ENCODE measurements around the gene PAIP2B.

PAIP2B gene

GRCh38 chr2:71174207-71174606 lies 52.7 kb downstream of the PAIP2B start:
- no peak for TF ChIP-seq CTCF (IDR thresholded peaks at IDR 0.05; ENCODE audit: low read depth, low read length)
- no peak overlapping the region for H3K4me3 ChIP-seq (ENCODE audit: low read depth, low read length)

GRCh38 chr2:71173096-71173495 lies 53.8 kb downstream of the PAIP2B start:
- no peak for TF ChIP-seq CTCF (IDR thresholded peaks at IDR 0.05; ENCODE audit: low read depth, low read length)

GRCh38 chr2:71166812-71167211 lies 60.1 kb downstream of the PAIP2B start:
- H3K4me3 ChIP-seq (ENCODE audit: low read depth, low read length) = no peak overlapping the region
- TF ChIP-seq CTCF (IDR thresholded peaks at IDR 0.05; ENCODE audit: low read depth, low read length) = no peak

More at GRCh38 chr2:71173096-71173495, 53.8 kb downstream of the PAIP2B start:
- H3K4me3 ChIP-seq (ENCODE audit: low read depth, low read length) = no peak overlapping the region

GRCh38 chr2:71157124-71157793 lies 69.6 kb downstream of the PAIP2B start:
- peak overlapping the region; percentile 34 for H3K4me3 ChIP-seq (ENCODE audit: low read depth, low read length)
- TF ChIP-seq CTCF (IDR thresholded peaks at IDR 0.05; ENCODE audit: low read depth, low read length) = peak; percentile 59

- TF ChIP-seq CTCF (IDR thresholded peaks at IDR 0.05; ENCODE audit: low read depth, low read length) = no peak
- H3K4me3 ChIP-seq (ENCODE audit: low read depth, low read length) = no peak overlapping the region
Observed at GRCh38 chr2:71156573-71156972, 70.3 kb downstream of the PAIP2B start.

GRCh38 chr2:71155846-71156245 lies 71.1 kb downstream of the PAIP2B start:
- no peak overlapping the region for H3K4me3 ChIP-seq (ENCODE audit: low read depth, low read length)
- TF ChIP-seq CTCF (IDR thresholded peaks at IDR 0.05; ENCODE audit: low read depth, low read length) = no peak

- H3K4me3 ChIP-seq (ENCODE audit: low read depth, low read length) = no peak overlapping the region
- TF ChIP-seq CTCF (IDR thresholded peaks at IDR 0.05; ENCODE audit: low read depth, low read length) = no peak
Observed at GRCh38 chr2:71154798-71155197, 72.1 kb downstream of the PAIP2B start.
